Naive thymus-derived CD8-positive, alpha-beta T cell (primary cell): Measurements from ENCODE around the gene PNLIPRP1. TPM values are rescaled to one million over a fixed set of nuclear protein-coding genes. Genes with fewer than 3 reads are reported as not detected.

Source experiments
- ATAC-seq, 2 donors: fragments of 150-1000 bp; cut with Tn5 transposase in 1 of 2; sonication (Bioruptor Pico), chemical (Tn5 transposase) in 1 of 2; 1 replicate in 1 of 2; 2 replicates in 1 of 2; pipeline ENCODE4 v1.10.0; 2021; ENCODE audit warnings: mild to moderate bottlenecking in 2 of 2, moderate library complexity in 2 of 2
- POLR2A ChIA-PET: fragments of 350-600 bp; sonication (Branson Sonifier 250); formaldehyde crosslinking; loops from one replicate; lab custom pipeline; 2021; ENCODE audit warnings: antibody characterized with exemption; lab: Charles Lee
- DNase-seq, 10 donors: peaks; one replicate each; pipeline versions ENCODE4 v3.0.0 to v3.0.0-alpha.2; 2020 to 2022
- H3K27ac Mint-ChIP-seq, 10 donors: one replicate each; pipeline ENCODE4 v1.8.0; 2020 to 2022; ENCODE audit warnings: mild to moderate bottlenecking in 10 of 10, mixed read lengths in 10 of 10, moderate library complexity in 4 of 10, inconsistent platforms in 1 of 10
- H3K27me3 Mint-ChIP-seq, 5 donors: one replicate each; pipeline ENCODE4 v1.8.0; 2021 to 2022; ENCODE audit warnings: mixed read lengths in 5 of 5
- H3K36me3 Mint-ChIP-seq, 3 donors: one replicate each; pipeline ENCODE4 v1.8.0; 2020 to 2022; ENCODE audit warnings: mixed read lengths in 3 of 3, mild to moderate bottlenecking in 2 of 3, inconsistent platforms in 1 of 3
- H3K4me1 Mint-ChIP-seq, 4 donors: one replicate each; pipeline ENCODE4 v1.8.0; 2021 to 2022; ENCODE audit warnings: mixed read lengths in 4 of 4
- H3K4me3 Mint-ChIP-seq, 10 donors: one replicate each; pipeline ENCODE4 v1.8.0; 2020 to 2022; ENCODE audit warnings: mild to moderate bottlenecking in 10 of 10, mixed read lengths in 10 of 10, moderate library complexity in 6 of 10, inconsistent platforms in 1 of 10
- H3K9me3 Mint-ChIP-seq, 9 donors: one replicate each; pipeline ENCODE4 v1.8.0; 2020 to 2022; ENCODE audit warnings: mixed read lengths in 9 of 9, mild to moderate bottlenecking in 3 of 9, inconsistent platforms in 1 of 9, moderate library complexity in 1 of 9
- polyA plus RNA-seq, 3 donors: library from polyadenylated mRNA; unstranded; fragments of 300-500 nt; fragmentation: Illumina TruSeq; gene quantifications; one replicate each; pipeline ENCODE4 v1.2.3, GENCODE V29; 2021
- total RNA-seq, 8 experiments: library from RNA in 2 of 8; stranded (reverse) in 2 of 8; gene quantifications; one replicate each; pipeline ENCODE4 v1.2.3 and lab custom pipeline; 2021 to 2026

PNLIPRP1 gene
- total and polyA plus RNA-seq, 5 experiments from 2014 or later = not detected

- ATAC-seq (no peak), DNase-seq (no peak)
- Mint-ChIP-seq H3K27me3 (peaks cover 2 to 26% (median 8%) of the 10 kb centered on the region in 5 donors), H3K27ac (no peak overlapping the region), H3K36me3 (no peaks in the 10 kb centered on the region), H3K4me1 (no peaks in the 10 kb centered on the region), H3K4me3 (no peak overlapping the region), H3K9me3 (peaks cover 0 to 14% (median 0%) of the 10 kb centered on the region in 9 donors)
- POLR2A ChIA-PET = no interaction called here
These were observed 16.0 kb upstream of the PNLIPRP1 start for GRCh38 chr10:116574797-116575196.

DNA sequence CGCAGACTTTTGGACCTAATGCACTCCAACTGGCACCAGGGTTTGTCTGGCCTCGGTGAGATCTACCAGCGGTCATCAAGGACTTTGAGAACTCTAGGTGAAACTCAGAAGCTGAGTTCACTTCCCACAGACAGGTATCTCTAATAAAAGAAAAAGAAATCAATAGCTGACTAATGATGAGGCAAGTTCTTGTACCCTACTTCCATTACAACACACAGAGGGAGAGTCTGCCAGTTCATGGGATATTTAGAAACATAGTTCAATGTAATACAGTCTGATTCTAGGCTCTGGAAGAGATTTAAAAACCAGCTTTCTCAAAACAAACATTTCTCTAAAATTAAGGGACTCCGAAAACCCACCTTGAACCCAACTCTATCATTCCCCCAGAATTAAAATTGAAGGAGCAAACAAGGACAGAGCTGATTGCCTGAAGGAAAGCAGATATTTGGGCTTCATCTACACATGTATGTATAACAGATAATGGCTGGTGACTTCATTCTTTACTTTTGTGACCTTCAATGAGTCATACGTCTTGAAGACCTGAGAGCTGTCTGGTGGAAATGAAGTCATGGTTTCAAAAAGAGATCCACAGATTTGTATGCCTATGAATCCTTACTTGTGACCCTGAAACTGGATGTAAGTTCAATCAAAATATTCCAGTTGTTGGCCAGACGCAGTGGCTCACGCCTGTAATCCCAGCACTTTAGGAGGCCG, 2.7 kb upstream of the PNLIPRP1 start:
- POLR2A ChIA-PET = no interaction called here
- Mint-ChIP-seq H3K4me1 (no peaks in the 10 kb centered on the region), H3K27ac (no peak overlapping the region), H3K4me3 (no peak overlapping the region), H3K36me3 (no peaks in the 10 kb centered on the region), H3K27me3 (peaks cover 0 to 19% (median 2%) of the 10 kb centered on the region in 5 donors), H3K9me3 (peaks cover 0 to 8% (median 0%) of the 10 kb centered on the region in 9 donors)
- DNase-seq (no peak), ATAC-seq (no peak)

- Mint-ChIP-seq H3K27me3 (peaks cover 0 to 19% (median 2%) of the 10 kb centered on the region in 5 donors), H3K4me1 (no peaks in the 10 kb centered on the region), H3K36me3 (no peaks in the 10 kb centered on the region), H3K9me3 (peaks cover 0 to 8% (median 0%) of the 10 kb centered on the region in 9 donors), H3K4me3 (no peak overlapping the region), H3K27ac (no peak overlapping the region)
- POLR2A ChIA-PET = no interaction called here
- DNase-seq = no peak
- ATAC-seq = no peak
These were observed 1.8 kb upstream of the PNLIPRP1 start for GRCh38 chr10:116588995-116589394.

DNA sequence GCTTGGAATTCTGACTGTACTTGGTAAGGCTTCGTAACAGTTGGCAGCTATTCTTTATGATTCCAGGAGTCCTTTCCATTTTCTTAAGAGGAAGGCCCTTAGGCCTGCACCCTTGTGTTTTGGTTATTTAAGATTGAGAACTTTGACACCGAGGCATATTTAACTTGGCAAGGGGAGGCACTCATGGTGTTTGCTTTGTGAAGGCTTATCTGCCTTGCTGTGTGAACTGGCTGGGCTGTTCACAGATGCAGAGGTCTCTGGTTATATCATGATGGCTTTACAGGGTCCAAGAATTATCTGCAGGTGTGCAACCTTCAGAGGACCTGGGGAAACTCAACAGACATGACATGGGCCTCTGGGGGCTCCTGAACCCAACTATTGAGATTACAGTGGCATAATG, 833 bp upstream of the PNLIPRP1 start:
- Mint-ChIP-seq H3K4me3 (no peak overlapping the region), H3K27me3 (peaks cover 0 to 19% (median 2%) of the 10 kb centered on the region in 5 donors), H3K36me3 (no peaks in the 10 kb centered on the region), H3K27ac (no peak overlapping the region), H3K9me3 (peaks cover 0 to 8% (median 0%) of the 10 kb centered on the region in 9 donors), H3K4me1 (no peaks in the 10 kb centered on the region)
- DNase-seq = no peak
- no peak for ATAC-seq
- POLR2A ChIA-PET = no interaction called here

- Mint-ChIP-seq H3K36me3 (no peaks in the 10 kb centered on the region), H3K27me3 (peaks cover 0 to 15% (median 3%) of the 10 kb centered on the region in 5 donors), H3K4me3 (no peak overlapping the region), H3K9me3 (peaks cover 0 to 2% (median 0%) of the 10 kb centered on the region in 9 donors), H3K4me1 (no peaks in the 10 kb centered on the region), H3K27ac (no peak overlapping the region)
- POLR2A ChIA-PET = no interaction called here
- no peak for DNase-seq
- no peak for ATAC-seq
These were observed 2.5 kb downstream of the PNLIPRP1 start for GRCh38 chr10:116593139-116593740.

DNA sequence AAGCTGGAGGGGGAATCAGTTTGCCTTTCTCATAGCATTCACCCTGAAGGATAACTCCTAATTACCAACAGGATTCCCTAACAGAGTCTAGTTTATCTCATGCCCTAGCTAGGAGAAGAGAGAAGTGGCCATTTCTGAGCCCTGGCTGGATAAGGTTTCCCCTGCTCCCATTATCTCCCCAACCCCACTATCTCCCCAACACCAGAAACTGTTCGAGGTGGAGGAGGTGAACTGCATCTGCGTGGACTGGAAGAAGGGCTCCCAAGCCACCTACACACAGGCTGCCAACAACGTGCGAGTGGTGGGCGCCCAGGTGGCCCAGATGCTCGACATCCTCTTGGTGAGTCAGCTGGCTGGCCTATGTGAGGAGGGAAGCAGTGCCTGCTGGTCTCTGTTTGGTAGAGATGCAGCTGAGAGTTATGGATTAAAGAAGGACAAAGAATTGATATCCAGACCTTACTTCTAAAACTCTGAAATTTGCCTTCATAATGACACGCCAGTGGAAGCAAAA, 3.8 kb downstream of the PNLIPRP1 start:
- no peaks in the 10 kb centered on the region for H3K9me3 Mint-ChIP-seq
- POLR2A ChIA-PET = no interaction called here
- peaks cover 0 to 15% (median 3%) of the 10 kb centered on the region in 5 donors for H3K27me3 Mint-ChIP-seq
- H3K4me3 Mint-ChIP-seq = no peak overlapping the region
- no peak for ATAC-seq
- H3K27ac Mint-ChIP-seq = no peak overlapping the region
- H3K4me1 Mint-ChIP-seq = no peaks in the 10 kb centered on the region
- H3K36me3 Mint-ChIP-seq = no peaks in the 10 kb centered on the region
- no peak for DNase-seq

DNA sequence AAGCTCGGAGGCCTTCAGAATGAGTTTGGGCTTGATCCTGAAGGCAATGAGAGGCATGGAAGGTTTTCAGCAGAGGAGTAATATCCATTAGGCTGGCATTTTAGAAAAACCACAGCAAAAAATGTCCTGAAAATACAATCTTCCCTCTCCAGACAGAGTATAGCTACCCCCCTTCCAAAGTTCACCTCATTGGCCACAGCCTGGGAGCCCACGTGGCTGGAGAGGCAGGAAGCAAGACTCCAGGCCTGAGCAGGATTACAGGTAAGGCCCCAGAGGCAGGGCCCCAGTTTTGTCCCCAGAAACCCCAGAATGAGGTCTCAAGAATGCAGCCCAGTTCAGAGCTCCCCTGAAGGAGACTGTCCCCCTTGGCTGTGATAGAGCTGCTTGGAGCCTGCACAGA, 5.3 kb downstream of the PNLIPRP1 start:
- ATAC-seq = no peak
- POLR2A ChIA-PET = no interaction called here
- peaks cover 0 to 15% (median 3%) of the 10 kb centered on the region in 5 donors for H3K27me3 Mint-ChIP-seq
- no peaks in the 10 kb centered on the region for H3K4me1 Mint-ChIP-seq
- H3K4me3 Mint-ChIP-seq = no peak overlapping the region
- no peaks in the 10 kb centered on the region for H3K9me3 Mint-ChIP-seq
- DNase-seq = no peak
- H3K36me3 Mint-ChIP-seq = no peaks in the 10 kb centered on the region
- no peak overlapping the region for H3K27ac Mint-ChIP-seq

DNA sequence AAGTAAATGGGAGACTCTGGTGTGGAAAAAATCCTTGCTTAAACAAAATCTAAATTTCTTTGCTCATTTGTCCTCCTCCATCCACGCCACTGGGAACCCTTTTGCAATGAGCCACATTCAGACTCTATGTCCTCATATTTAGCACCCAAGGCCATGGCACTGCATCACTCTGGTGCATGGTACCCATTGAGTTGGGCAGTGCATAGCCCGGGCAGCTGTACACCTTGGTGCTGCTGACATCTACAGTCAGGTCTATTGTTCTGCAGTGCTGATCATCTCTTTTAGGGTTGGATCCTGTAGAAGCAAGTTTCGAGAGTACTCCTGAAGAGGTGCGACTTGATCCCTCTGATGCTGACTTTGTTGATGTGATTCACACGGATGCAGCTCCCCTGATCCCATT, 6.8 kb downstream of the PNLIPRP1 start:
- H3K36me3 Mint-ChIP-seq = no peaks in the 10 kb centered on the region
- no peaks in the 10 kb centered on the region for H3K9me3 Mint-ChIP-seq
- H3K27me3 Mint-ChIP-seq = peaks cover 0 to 9% (median 3%) of the 10 kb centered on the region in 5 donors
- no peak for ATAC-seq
- DNase-seq = no peak
- H3K4me1 Mint-ChIP-seq = no peaks in the 10 kb centered on the region
- no peak overlapping the region for H3K27ac Mint-ChIP-seq
- no peak overlapping the region for H3K4me3 Mint-ChIP-seq
- POLR2A ChIA-PET = no interaction called here

GRCh38 chr10:116598329-116598728, 7.6 kb downstream of the PNLIPRP1 start:
- Mint-ChIP-seq H3K9me3 (no peaks in the 10 kb centered on the region), H3K27ac (no peak overlapping the region), H3K27me3 (peaks cover 0 to 8% (median 3%) of the 10 kb centered on the region in 5 donors), H3K36me3 (no peaks in the 10 kb centered on the region), H3K4me3 (no peak overlapping the region), H3K4me1 (no peaks in the 10 kb centered on the region)
- POLR2A ChIA-PET = no interaction called here
- ATAC-seq (no peak), DNase-seq (no peak)

DNA sequence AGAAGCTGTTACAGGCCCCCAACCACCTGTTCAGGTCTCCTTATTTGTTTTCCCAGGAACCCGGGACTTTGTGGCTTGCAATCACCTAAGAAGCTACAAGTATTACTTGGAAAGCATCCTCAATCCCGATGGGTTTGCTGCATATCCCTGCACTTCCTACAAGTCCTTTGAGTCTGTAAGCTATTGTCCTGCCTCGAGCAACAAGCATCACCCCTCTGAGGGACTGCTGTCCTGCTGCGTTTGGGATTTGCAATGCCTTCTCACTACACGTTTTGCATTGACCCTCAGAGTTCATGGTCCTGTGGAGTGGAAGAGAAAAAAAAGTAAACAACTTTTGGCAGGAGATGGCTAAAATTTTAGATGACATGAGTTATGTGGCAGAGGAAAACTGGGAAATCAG, 9.2 kb downstream of the PNLIPRP1 start:
- Mint-ChIP-seq H3K4me3 (no peak overlapping the region), H3K4me1 (no peaks in the 10 kb centered on the region), H3K36me3 (no peaks in the 10 kb centered on the region), H3K27ac (no peak overlapping the region), H3K9me3 (no peaks in the 10 kb centered on the region), H3K27me3 (peaks cover 0 to 10% (median 8%) of the 10 kb centered on the region in 5 donors)
- DNase-seq (no peak), ATAC-seq (no peak)
- POLR2A ChIA-PET = no interaction called here

DNA sequence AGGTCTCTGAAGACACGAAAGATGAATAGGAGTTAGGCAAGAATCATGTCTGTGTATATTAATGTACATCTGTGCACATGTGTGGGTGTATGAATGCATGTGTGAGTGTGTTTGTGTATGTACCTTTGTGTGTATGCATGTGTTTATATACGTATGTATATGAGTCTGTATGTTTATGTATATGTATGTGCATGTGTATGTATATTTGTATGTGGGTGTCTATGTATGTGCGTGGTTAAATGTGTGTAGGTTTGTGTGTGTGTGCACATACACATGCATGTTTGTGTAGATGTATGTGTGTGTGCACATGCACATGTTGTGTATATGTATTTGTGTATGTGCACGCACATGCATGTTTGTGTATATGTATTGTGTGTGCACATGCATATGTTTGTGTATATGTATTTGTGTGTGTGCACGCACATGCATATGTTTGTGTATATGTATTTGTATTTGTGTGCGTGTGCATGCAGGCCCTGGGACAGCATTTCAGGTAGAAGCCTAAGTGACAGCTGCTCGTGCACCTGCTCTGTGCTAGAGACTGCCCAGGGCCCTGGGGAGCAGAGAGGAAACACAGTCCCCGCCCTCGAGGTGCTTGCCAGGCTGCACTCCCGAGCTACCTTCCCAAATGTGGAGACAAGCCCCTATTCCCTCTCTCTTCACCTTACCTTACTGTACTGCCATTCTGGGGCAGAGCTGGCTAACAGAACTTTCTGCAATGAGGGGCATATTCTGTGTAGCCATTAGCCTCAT, 12.1 kb downstream of the PNLIPRP1 start:
- POLR2A ChIA-PET = no interaction called here
- ATAC-seq (no peak), DNase-seq (no peak)
- Mint-ChIP-seq H3K27me3 (peaks cover 6 to 30% (median 15%) of the 10 kb centered on the region in 5 donors), H3K9me3 (peaks cover 0 to 4% (median 0%) of the 10 kb centered on the region in 9 donors), H3K36me3 (no peaks in the 10 kb centered on the region), H3K4me1 (no peaks in the 10 kb centered on the region), H3K4me3 (no peak overlapping the region), H3K27ac (no peak overlapping the region)

DNA sequence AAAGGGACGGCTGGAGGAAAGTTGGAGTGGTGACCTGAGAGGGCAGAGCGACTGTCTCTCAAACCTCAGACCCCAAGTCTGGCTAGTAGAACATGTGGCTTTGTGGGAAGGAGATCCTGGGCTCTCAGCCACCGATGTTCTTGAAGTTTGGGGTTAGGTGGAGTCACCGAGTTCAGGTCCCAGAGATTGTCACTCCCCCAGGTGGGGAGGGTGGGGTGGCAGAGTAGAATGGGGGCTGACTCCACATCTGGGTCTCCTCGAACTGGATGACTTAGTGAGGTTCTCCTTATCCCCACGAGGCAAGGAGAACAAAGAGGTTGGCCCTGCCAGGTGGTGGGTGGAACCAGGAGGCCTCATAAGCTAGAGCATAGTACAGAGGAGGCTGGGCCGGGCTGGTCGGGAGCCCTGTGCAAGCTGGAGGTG, 15.3 kb downstream of the PNLIPRP1 start:
- POLR2A ChIA-PET = no interaction called here
- no peak overlapping the region for H3K4me3 Mint-ChIP-seq
- no peak for ATAC-seq
- H3K27ac Mint-ChIP-seq = no peak overlapping the region
- H3K27me3 Mint-ChIP-seq = peaks cover 17 to 55% (median 38%) of the 10 kb centered on the region in 5 donors
- no peaks in the 10 kb centered on the region for H3K36me3 Mint-ChIP-seq
- DNase-seq = no peak
- peaks cover 0 to 7% (median 0%) of the 10 kb centered on the region in 9 donors for H3K9me3 Mint-ChIP-seq
- peaks cover 0 to 2% (median 0%) of the 10 kb centered on the region in 4 donors for H3K4me1 Mint-ChIP-seq

GRCh38 chr10:116607336-116607735, 16.6 kb downstream of the PNLIPRP1 start:
- POLR2A ChIA-PET = no interaction called here
- no peaks in the 10 kb centered on the region for H3K36me3 Mint-ChIP-seq
- H3K27ac Mint-ChIP-seq = no peak overlapping the region
- H3K4me1 Mint-ChIP-seq = peaks cover 0 to 2% (median 0%) of the 10 kb centered on the region in 4 donors
- no peak overlapping the region for H3K4me3 Mint-ChIP-seq
- ATAC-seq (no peak), DNase-seq (no peak)
- H3K27me3 Mint-ChIP-seq = peaks cover 17 to 61% (median 38%) of the 10 kb centered on the region in 5 donors
- peaks cover 0 to 7% (median 0%) of the 10 kb centered on the region in 9 donors for H3K9me3 Mint-ChIP-seq
